ENCODE results near the gene GNPDA1. TPM values are rescaled to one million over a fixed set of nuclear protein-coding genes. Genes with fewer than 3 reads are reported as not detected.

Gene GNPDA1
- total and polyA plus RNA-seq, 2 donors: 32.9 to 39.4 TPM

GRCh38 chr5:142006363-142007236 is 6.2 kb downstream of the GNPDA1 start:
- peaks cover 12 to 33% of the 10 kb centered on the region in 2 donors for H3K36me3 ChIP-seq (ENCODE audit: control insufficient read depth in 2 of 2, insufficient read depth in 2 of 2, low read length in 1 of 2)
- H3K4me1 ChIP-seq (ENCODE audit: control insufficient read depth in 2 of 2, insufficient read depth in 2 of 2, low read length in 2 of 2): peaks cover 3 to 23% of the 10 kb centered on the region in 2 donors
- DNase-seq (ENCODE audit: low read depth in 6 of 9, low spot score in 9 of 9): peak in 3 of 9 donors; percentile 17 to 65 (median 34)
- no peaks in the 10 kb centered on the region for H3K27me3 ChIP-seq (ENCODE audit: control insufficient read depth in 2 of 2, insufficient read depth in 1 of 2, low read length in 1 of 2)
- H3K4me3 ChIP-seq (ENCODE audit: low read length in 2 of 2): no peak overlapping the region
- WGBS: 44% methylated on average over 3 of the region's 3 CpGs
- H3K27ac ChIP-seq (ENCODE audit: low read depth in 1 of 2, low read length in 1 of 2): peak overlapping the region in 1 of 2 donors; percentile 58
- H3K9me3 ChIP-seq (ENCODE audit: control insufficient read depth in 2 of 2, insufficient read depth in 1 of 2, low read length in 1 of 2): no peaks in the 10 kb centered on the region

- Histone ChIP-seq H3K9me3 (ENCODE audit: control insufficient read depth in 2 of 2, insufficient read depth in 1 of 2, low read length in 1 of 2) (no peaks in the 10 kb centered on the region), H3K4me1 (ENCODE audit: control insufficient read depth in 2 of 2, insufficient read depth in 2 of 2, low read length in 2 of 2) (peaks cover 3 to 24% of the 10 kb centered on the region in 2 donors), H3K36me3 (ENCODE audit: control insufficient read depth in 2 of 2, insufficient read depth in 2 of 2, low read length in 1 of 2) (peaks cover 22 to 43% of the 10 kb centered on the region in 2 donors), H3K27me3 (ENCODE audit: control insufficient read depth in 2 of 2, insufficient read depth in 1 of 2, low read length in 1 of 2) (no peaks in the 10 kb centered on the region), H3K4me3 (ENCODE audit: low read length in 2 of 2) (no peak overlapping the region), H3K27ac (ENCODE audit: low read depth in 1 of 2, low read length in 1 of 2) (peak overlapping the region in 1 of 2 donors; percentile 20)
- DNase-seq (ENCODE audit: low read depth in 6 of 9, low spot score in 9 of 9): no peak
- WGBS: 93% methylated on average over 2 of the region's 2 CpGs
Observed at GRCh38 chr5:142003266-142003800, 9.5 kb downstream of the GNPDA1 start.

GRCh38 chr5:142000704-142001484 is 11.9 kb downstream of the GNPDA1 start:
- 95% methylated on average over 6 of the region's 6 CpGs for WGBS
- Histone ChIP-seq H3K4me3 (ENCODE audit: low read length in 2 of 2) (no peak overlapping the region), H3K27ac (ENCODE audit: low read depth in 1 of 2, low read length in 1 of 2) (peak overlapping the region; percentile 18 to 19), H3K27me3 (ENCODE audit: control insufficient read depth in 2 of 2, insufficient read depth in 1 of 2, low read length in 1 of 2) (no peaks in the 10 kb centered on the region), H3K9me3 (ENCODE audit: control insufficient read depth in 2 of 2, insufficient read depth in 1 of 2, low read length in 1 of 2) (no peaks in the 10 kb centered on the region), H3K36me3 (ENCODE audit: control insufficient read depth in 2 of 2, insufficient read depth in 2 of 2, low read length in 1 of 2) (peaks cover 28 to 39% of the 10 kb centered on the region in 2 donors), H3K4me1 (ENCODE audit: control insufficient read depth in 2 of 2, insufficient read depth in 2 of 2, low read length in 2 of 2) (peaks cover 3 to 9% of the 10 kb centered on the region in 2 donors)
- DNase-seq (ENCODE audit: low read depth in 6 of 9, low spot score in 9 of 9): no peak

GRCh38 chr5:142000173-142000572 is 12.7 kb downstream of the GNPDA1 start:
- no peak for DNase-seq (ENCODE audit: low read depth in 6 of 9, low spot score in 9 of 9)
- Histone ChIP-seq H3K27me3 (ENCODE audit: control insufficient read depth in 2 of 2, insufficient read depth in 1 of 2, low read length in 1 of 2) (no peaks in the 10 kb centered on the region), H3K9me3 (ENCODE audit: control insufficient read depth in 2 of 2, insufficient read depth in 1 of 2, low read length in 1 of 2) (no peaks in the 10 kb centered on the region), H3K27ac (ENCODE audit: low read depth in 1 of 2, low read length in 1 of 2) (no peak overlapping the region), H3K4me3 (ENCODE audit: low read length in 2 of 2) (no peak overlapping the region), H3K36me3 (ENCODE audit: control insufficient read depth in 2 of 2, insufficient read depth in 2 of 2, low read length in 1 of 2) (peaks cover 30 to 39% of the 10 kb centered on the region in 2 donors), H3K4me1 (ENCODE audit: control insufficient read depth in 2 of 2, insufficient read depth in 2 of 2, low read length in 2 of 2) (peaks cover 3% of the 10 kb centered on the region in 2 donors)
- 89% methylated on average over 1 of the region's 1 CpG for WGBS

GRCh38 chr5:141997358-141997960 is 15.4 kb downstream of the GNPDA1 start:
- H3K27ac ChIP-seq (ENCODE audit: low read depth in 1 of 2, low read length in 1 of 2): no peak overlapping the region
- peaks cover 21 to 46% of the 10 kb centered on the region in 2 donors for H3K36me3 ChIP-seq (ENCODE audit: control insufficient read depth in 2 of 2, insufficient read depth in 2 of 2, low read length in 1 of 2)
- H3K9me3 ChIP-seq (ENCODE audit: control insufficient read depth in 2 of 2, insufficient read depth in 1 of 2, low read length in 1 of 2): no peaks in the 10 kb centered on the region
- 71% methylated on average over 6 of the region's 6 CpGs for whole genome bisulfite sequencing
- no peaks in the 10 kb centered on the region for H3K27me3 ChIP-seq (ENCODE audit: control insufficient read depth in 2 of 2, insufficient read depth in 1 of 2, low read length in 1 of 2)
- DNase-seq (ENCODE audit: low read depth in 6 of 9, low spot score in 9 of 9): no peak
- peaks cover 0 to 3% of the 10 kb centered on the region in 2 donors for H3K4me1 ChIP-seq (ENCODE audit: control insufficient read depth in 2 of 2, insufficient read depth in 2 of 2, low read length in 2 of 2)
- no peak overlapping the region for H3K4me3 ChIP-seq (ENCODE audit: low read length in 2 of 2)

GRCh38 chr5:141995656-141996055 is 17.2 kb downstream of the GNPDA1 start:
- Histone ChIP-seq H3K27me3 (ENCODE audit: control insufficient read depth in 2 of 2, insufficient read depth in 1 of 2, low read length in 1 of 2) (no peaks in the 10 kb centered on the region), H3K27ac (ENCODE audit: low read depth in 1 of 2, low read length in 1 of 2) (no peak overlapping the region), H3K36me3 (ENCODE audit: control insufficient read depth in 2 of 2, insufficient read depth in 2 of 2, low read length in 1 of 2) (peaks cover 16 to 45% of the 10 kb centered on the region in 2 donors), H3K4me1 (ENCODE audit: control insufficient read depth in 2 of 2, insufficient read depth in 2 of 2, low read length in 2 of 2) (no peaks in the 10 kb centered on the region), H3K9me3 (ENCODE audit: control insufficient read depth in 2 of 2, insufficient read depth in 1 of 2, low read length in 1 of 2) (no peaks in the 10 kb centered on the region), H3K4me3 (ENCODE audit: low read length in 2 of 2) (no peak overlapping the region)
- no peak for DNase-seq (ENCODE audit: low read depth in 6 of 9, low spot score in 9 of 9)
- WGBS: 96% methylated on average over 3 of the region's 3 CpGs

- Histone ChIP-seq H3K4me3 (ENCODE audit: low read length in 2 of 2) (no peak overlapping the region), H3K36me3 (ENCODE audit: control insufficient read depth in 2 of 2, insufficient read depth in 2 of 2, low read length in 1 of 2) (peaks cover 15 to 42% of the 10 kb centered on the region in 2 donors)
- 74% methylated on average over 4 of the region's 4 CpGs for WGBS
Observed at GRCh38 chr5:141994511-141995136, 18.2 kb downstream of the GNPDA1 start.

GRCh38 chr5:141992349-141992963 is 20.4 kb downstream of the GNPDA1 start:
- DNase-seq (ENCODE audit: low read depth in 6 of 9, low spot score in 9 of 9): peak in 6 of 9 donors; percentile 52 to 84 (median 80)
- Histone ChIP-seq H3K27ac (ENCODE audit: low read depth in 1 of 2, low read length in 1 of 2) (no peak overlapping the region), H3K4me3 (ENCODE audit: low read length in 2 of 2) (no peak overlapping the region), H3K36me3 (ENCODE audit: control insufficient read depth in 2 of 2, insufficient read depth in 2 of 2, low read length in 1 of 2) (peaks cover 11 to 48% of the 10 kb centered on the region in 2 donors), H3K4me1 (ENCODE audit: control insufficient read depth in 2 of 2, insufficient read depth in 2 of 2, low read length in 2 of 2) (no peaks in the 10 kb centered on the region), H3K27me3 (ENCODE audit: control insufficient read depth in 2 of 2, insufficient read depth in 1 of 2, low read length in 1 of 2) (no peaks in the 10 kb centered on the region), H3K9me3 (ENCODE audit: control insufficient read depth in 2 of 2, insufficient read depth in 1 of 2, low read length in 1 of 2) (no peaks in the 10 kb centered on the region)
- WGBS: 46% methylated on average over 2 of the region's 2 CpGs

More at GRCh38 chr5:141994511-141995136, 18.2 kb downstream of the GNPDA1 start:
- H3K4me1 ChIP-seq (ENCODE audit: control insufficient read depth in 2 of 2, insufficient read depth in 2 of 2, low read length in 2 of 2): no peaks in the 10 kb centered on the region
- no peaks in the 10 kb centered on the region for H3K9me3 ChIP-seq (ENCODE audit: control insufficient read depth in 2 of 2, insufficient read depth in 1 of 2, low read length in 1 of 2)
- no peaks in the 10 kb centered on the region for H3K27me3 ChIP-seq (ENCODE audit: control insufficient read depth in 2 of 2, insufficient read depth in 1 of 2, low read length in 1 of 2)
- H3K27ac ChIP-seq (ENCODE audit: low read depth in 1 of 2, low read length in 1 of 2): no peak overlapping the region
- DNase-seq (ENCODE audit: low read depth in 6 of 9, low spot score in 9 of 9): no peak
